GM12801 (cell line): ENCODE results near the gene ARHGAP6.

ENCODE experiments used
- TF ChIP-seq, protein P1 (sequence below): IDR thresholded peaks from one replicate; pipeline ENCODE4 v1.5.1; 2011; ENCODE audit warnings: control low read depth; ENCODE audit not compliant: insufficient read length; ENCODE audit errors: extremely low read depth

Gene ARHGAP6

DNA sequence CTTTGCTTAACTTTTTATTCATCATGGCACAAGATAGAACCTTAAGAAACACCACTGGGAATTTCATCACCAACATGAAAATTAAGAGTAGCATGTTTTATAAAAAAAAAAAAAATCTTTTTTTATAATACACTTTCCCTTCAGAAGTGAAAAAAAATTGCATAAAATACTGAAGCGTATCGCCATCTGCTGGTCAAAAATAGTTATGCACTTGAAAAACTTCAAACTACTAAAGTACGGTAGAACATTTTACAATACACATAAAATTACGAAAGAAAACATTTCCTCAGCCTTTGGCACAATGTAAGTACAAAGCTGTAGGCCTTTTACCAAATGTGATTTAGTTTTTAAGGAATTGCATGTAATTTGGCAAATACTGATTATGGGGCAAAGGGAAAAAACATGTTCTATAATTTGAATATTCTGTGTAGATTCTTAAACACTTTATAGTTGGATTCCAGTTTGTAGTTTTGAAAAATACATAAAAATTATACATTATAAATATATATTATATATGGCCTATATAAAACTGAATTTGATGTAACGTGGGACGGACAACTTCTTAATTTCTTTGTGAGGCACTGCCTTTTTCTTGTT lies 528.1 kb downstream of the ARHGAP6 start:
- TF ChIP-seq, protein P1, sequence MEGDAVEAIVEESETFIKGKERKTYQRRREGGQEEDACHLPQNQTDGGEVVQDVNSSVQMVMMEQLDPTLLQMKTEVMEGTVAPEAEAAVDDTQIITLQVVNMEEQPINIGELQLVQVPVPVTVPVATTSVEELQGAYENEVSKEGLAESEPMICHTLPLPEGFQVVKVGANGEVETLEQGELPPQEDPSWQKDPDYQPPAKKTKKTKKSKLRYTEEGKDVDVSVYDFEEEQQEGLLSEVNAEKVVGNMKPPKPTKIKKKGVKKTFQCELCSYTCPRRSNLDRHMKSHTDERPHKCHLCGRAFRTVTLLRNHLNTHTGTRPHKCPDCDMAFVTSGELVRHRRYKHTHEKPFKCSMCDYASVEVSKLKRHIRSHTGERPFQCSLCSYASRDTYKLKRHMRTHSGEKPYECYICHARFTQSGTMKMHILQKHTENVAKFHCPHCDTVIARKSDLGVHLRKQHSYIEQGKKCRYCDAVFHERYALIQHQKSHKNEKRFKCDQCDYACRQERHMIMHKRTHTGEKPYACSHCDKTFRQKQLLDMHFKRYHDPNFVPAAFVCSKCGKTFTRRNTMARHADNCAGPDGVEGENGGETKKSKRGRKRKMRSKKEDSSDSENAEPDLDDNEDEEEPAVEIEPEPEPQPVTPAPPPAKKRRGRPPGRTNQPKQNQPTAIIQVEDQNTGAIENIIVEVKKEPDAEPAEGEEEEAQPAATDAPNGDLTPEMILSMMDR, result no peak

DNA sequence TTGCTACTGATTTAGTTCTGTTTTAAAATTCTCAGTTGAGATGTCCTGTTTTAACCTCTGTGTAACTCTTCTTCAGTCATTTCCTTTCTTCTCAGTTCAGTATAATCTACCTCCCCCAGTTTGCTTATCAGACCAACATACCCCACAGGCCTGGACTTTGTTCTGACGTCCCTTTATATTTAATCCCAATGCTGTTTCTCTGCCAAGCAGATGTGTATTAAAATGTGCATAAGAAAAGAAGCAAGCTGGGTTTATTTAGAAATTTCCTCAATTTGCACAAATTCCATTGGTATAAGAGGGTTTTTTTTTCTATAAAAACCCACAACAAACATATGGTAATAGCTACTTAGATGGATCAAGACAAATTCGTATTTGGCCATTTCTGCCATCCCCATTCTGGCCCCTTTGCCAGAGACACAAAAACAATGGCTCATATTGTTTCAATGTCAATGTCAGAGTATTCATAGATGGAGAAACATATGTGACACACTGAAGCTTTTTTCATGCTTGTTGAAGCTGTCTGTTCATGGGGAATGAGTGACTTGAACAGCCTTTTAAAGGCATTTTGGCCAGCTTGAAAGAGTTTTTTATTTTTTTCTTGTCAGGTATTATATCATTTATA lies 530.0 kb downstream of the ARHGAP6 start:
- TF ChIP-seq, protein P1, result no peak

DNA sequence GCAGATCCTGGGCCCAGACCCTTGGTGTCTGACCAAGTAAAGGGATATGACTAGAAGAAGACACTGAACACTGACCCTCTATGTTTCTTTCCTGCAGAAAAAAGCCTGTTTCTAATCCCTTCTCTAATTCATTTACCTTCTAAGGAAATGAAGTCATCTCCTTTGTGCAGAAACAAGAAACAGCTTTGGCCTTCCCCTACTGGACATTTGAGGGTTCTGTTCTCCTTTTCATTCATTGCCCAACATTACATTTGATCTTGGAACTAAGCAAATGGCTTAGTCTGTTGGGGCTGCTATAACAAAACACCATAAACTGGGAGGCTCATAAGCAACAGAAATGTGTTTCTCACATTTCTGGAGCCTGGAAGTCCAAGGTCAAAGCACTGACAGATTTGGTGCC lies 534.6 kb downstream of the ARHGAP6 start:
- TF ChIP-seq, protein P1, result no peak

DNA sequence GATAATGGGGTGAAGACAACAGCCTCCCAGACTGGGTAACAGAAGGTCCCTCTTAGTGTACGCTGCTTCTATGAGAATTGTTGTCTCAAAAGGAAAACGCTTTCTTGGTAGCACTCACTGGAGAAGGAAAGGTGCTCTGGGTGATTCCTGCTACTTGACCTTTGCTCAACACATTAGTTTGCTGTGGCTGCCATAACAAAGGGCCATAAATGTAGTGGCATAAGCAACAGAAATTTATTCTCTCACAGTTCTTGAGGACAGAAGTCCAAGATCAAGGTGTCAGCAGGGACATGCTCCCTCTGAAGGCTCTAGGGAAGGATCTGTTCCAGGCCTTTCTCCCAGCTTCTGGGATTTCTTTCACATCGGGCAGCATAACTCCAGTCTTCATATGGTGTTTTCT lies 535.6 kb downstream of the ARHGAP6 start:
- TF ChIP-seq, protein P1, result no peak

DNA sequence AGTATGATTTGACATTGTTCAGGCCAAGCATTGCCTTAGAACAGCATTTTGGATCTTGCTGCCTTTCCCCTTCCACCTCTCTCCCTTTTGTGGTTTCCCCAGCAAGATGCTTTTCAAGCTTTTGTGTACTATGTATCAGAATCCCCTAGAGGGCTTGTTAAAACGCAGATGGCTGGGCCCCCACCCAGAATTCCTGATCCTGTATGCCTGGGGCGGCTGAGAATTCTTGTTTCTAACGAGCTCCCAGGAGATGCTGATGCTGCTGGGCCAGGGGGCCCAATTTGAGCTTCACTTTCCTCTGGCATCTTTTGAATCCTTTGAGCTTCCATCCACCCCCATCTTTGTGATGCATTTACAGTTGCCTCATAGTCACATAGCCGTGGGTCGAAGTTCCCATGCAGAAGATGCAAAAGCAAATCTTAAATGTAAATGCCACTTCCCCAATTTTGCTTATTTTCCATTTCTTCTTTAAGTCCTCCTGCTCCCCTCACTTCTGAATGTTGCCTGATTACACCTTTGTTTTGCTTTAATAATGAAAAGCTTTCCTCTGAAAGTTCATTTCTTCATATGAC lies 536.1 kb downstream of the ARHGAP6 start:
- TF ChIP-seq, protein P1, result no peak

DNA sequence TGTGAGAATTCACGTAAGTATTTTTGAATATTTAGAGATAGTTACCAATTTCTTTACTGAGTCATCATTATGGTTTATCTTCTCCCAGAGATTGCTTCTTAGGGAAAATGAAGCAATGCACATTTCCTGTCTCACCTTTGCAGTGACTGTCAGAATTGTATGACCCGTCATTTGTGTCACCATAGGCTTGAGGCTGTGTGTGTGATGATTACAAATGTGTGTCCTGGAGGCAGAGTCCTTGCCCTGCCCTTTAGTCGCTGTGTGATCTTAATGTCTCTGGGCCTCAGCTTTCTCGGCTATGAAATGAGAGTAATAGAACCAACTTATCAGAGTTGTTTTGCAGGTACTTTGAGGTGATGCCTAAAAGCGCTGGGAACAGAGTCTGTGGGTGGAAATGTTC lies 540.7 kb downstream of the ARHGAP6 start:
- TF ChIP-seq, protein P1, result no peak

DNA sequence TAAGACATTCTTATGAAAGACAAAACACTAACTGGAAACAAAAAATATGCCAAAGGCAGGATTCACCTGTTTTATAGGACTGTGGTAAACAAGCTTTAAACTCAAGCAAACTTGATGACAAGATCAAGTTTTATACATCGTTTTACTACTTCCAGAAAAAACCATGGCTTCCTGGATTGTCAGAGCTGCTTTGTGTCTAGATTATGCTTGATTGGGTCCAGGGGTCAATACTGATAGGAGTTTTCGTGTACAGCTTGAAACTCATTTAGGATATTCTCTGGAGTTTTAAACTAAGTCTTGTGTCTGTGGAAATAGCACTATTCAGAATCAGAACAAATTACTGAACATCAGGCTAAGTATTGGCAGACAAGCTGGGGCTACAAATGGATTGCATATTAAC lies 541.6 kb downstream of the ARHGAP6 start:
- TF ChIP-seq, protein P1, result no peak
